SK-N-SH treated with all-trans-retinoic acid at 6 μM for 48 hours (cell line): ENCODE measurements around the gene CCR3.

Experiments
- ATAC-seq: fragments of 200-7000 bp; cut with Tn5 transposase; 3 replicates; pipeline ENCODE4 v1.9.1; 2020; ENCODE audit warnings: mild to moderate bottlenecking, moderate library complexity
- ARNTL ChIP-seq: fragments of 450-650 bp; formaldehyde crosslinking; IDR thresholded peaks from 2 replicates; pipeline ENCODE4 v1.5.0; 2020; ENCODE audit warnings: low read depth, mild to moderate bottlenecking, moderate library complexity, borderline replicate concordance
- BACH2 ChIP-seq: fragments of 250-450 bp; sonication (Bioruptor Pico); IDR thresholded peaks from 2 replicates; pipeline ENCODE4 v1.9.0; 2021; ENCODE audit warnings: mild to moderate bottlenecking, borderline replicate concordance
- CREB5 ChIP-seq: fragments of 250-450 bp; sonication (Bioruptor Pico); IDR thresholded peaks from 2 replicates; pipeline ENCODE4 v1.5.1; 2020; ENCODE audit warnings: low read depth, mild to moderate bottlenecking, moderate library complexity
- CSDC2 ChIP-seq: fragments of 250-450 bp; sonication (Bioruptor Pico); IDR thresholded peaks from 2 replicates; pipeline ENCODE4 v1.5.0; 2020; ENCODE audit warnings: mild to moderate bottlenecking, moderate library complexity
- CSRNP3 ChIP-seq: fragments of 250-450 bp; sonication (Bioruptor Pico); IDR thresholded peaks from 2 replicates; pipeline ENCODE4 v1.5.1; 2021; ENCODE audit warnings: mild to moderate bottlenecking, moderate library complexity
- ESRRG ChIP-seq: fragments of 250-450 bp; sonication (Bioruptor Pico); IDR thresholded peaks from 2 replicates; pipeline ENCODE4 v1.6.1; 2021; ENCODE audit warnings: mild to moderate bottlenecking
- GLIS3 ChIP-seq: fragments of 250-450 bp; sonication (Bioruptor Pico); IDR thresholded peaks from 2 replicates; pipeline ENCODE4 v1.5.0; 2020; ENCODE audit warnings: mild to moderate bottlenecking, moderate library complexity
- OSR1 ChIP-seq: fragments of 250-450 bp; sonication (Bioruptor Pico); IDR thresholded peaks from 2 replicates; pipeline ENCODE4 v1.8.0; 2022; ENCODE audit warnings: moderate library complexity, mild to moderate bottlenecking, inconsistent platforms
- PATZ1 ChIP-seq: fragments of 250-450 bp; sonication (Bioruptor Pico); IDR thresholded peaks from 2 replicates; pipeline ENCODE4 v1.8.0; 2020; ENCODE audit warnings: mild to moderate bottlenecking, moderate library complexity, borderline replicate concordance
- POU6F1 ChIP-seq: fragments of 250-450 bp; sonication (Bioruptor Pico); IDR thresholded peaks from 2 replicates; pipeline ENCODE4 v1.8.0; 2021; ENCODE audit warnings: low read depth, mild to moderate bottlenecking, moderate library complexity, borderline replicate concordance
- PPARA ChIP-seq: fragments of 250-450 bp; sonication (Bioruptor Pico); IDR thresholded peaks from 2 replicates; pipeline ENCODE4 v1.5.0; 2020; ENCODE audit warnings: mild to moderate bottlenecking, borderline replicate concordance
- RARB ChIP-seq: fragments of 250-450 bp; sonication (Bioruptor Pico); IDR thresholded peaks from 2 replicates; pipeline ENCODE4 v1.8.0; 2021; ENCODE audit warnings: mild to moderate bottlenecking, moderate library complexity
- SNAI2 ChIP-seq: fragments of 250-450 bp; sonication (Bioruptor Pico); IDR thresholded peaks from 2 replicates; pipeline ENCODE4 v1.5.0; 2020; ENCODE audit warnings: mild to moderate bottlenecking, moderate library complexity
- TCF4 ChIP-seq: fragments of 250-450 bp; sonication (Bioruptor Pico); IDR thresholded peaks from 2 replicates; pipeline ENCODE4 v1.8.0; 2021; ENCODE audit warnings: mild to moderate bottlenecking, moderate library complexity, borderline replicate concordance
- TOX ChIP-seq: fragments of 250-450 bp; sonication (Bioruptor Pico); IDR thresholded peaks from 2 replicates; pipeline ENCODE4 v1.8.0; 2021; ENCODE audit warnings: mild to moderate bottlenecking, moderate library complexity, borderline replicate concordance
- TSHZ2 ChIP-seq: fragments of 250-450 bp; sonication (Bioruptor Pico); IDR thresholded peaks from 2 replicates; pipeline ENCODE4 v1.5.0; 2020; ENCODE audit warnings: mild to moderate bottlenecking, moderate library complexity
- ZC3H10 ChIP-seq: fragments of 250-450 bp; sonication (Bioruptor Pico); IDR thresholded peaks from 2 replicates; pipeline ENCODE4 v1.5.1; 2021; ENCODE audit warnings: mild to moderate bottlenecking, moderate library complexity
- ZFP3 ChIP-seq: fragments of 250-450 bp; sonication (Bioruptor Pico); IDR thresholded peaks from 2 replicates; pipeline ENCODE4 v1.5.0; 2020; ENCODE audit warnings: mild to moderate bottlenecking, moderate library complexity
- ZFP30 ChIP-seq: fragments of 450-650 bp; formaldehyde crosslinking; IDR thresholded peaks from 2 replicates; pipeline ENCODE4 v1.5.0; 2022; ENCODE audit warnings: mild to moderate bottlenecking, moderate library complexity
- ZNF565 ChIP-seq: fragments of 450-650 bp; formaldehyde crosslinking; conservative IDR thresholded peaks from 2 replicates; pipeline ENCODE4 v1.5.0; 2020; ENCODE audit warnings: low read depth, mild to moderate bottlenecking, moderate library complexity
- ZNF8 ChIP-seq: fragments of 450-650 bp; formaldehyde crosslinking; IDR thresholded peaks from 2 replicates; pipeline ENCODE4 v1.5.0; 2020; ENCODE audit warnings: mild to moderate bottlenecking, moderate library complexity

The CCR3 gene

GRCh38 chr3:46278816-46279672, 36.8 kb downstream of the CCR3 start (continued):
- TF ChIP-seq CREB5 (CRISPR knock-in tag) (no peak), TCF4 (no peak), ZC3H10 (CRISPR knock-in tag) (no peak), OSR1 (no peak), ZFP30 (CRISPR knock-in tag) (no peak)

- TF ChIP-seq ZNF565 (CRISPR knock-in tag) (no peak), PPARA (CRISPR knock-in tag) (no peak), CSDC2 (CRISPR knock-in tag) (no peak), CSRNP3 (CRISPR knock-in tag) (no peak), ZFP3 (CRISPR knock-in tag) (no peak), POU6F1 (CRISPR knock-in tag) (no peak), ZNF8 (CRISPR knock-in tag) (no peak)
- no peak for ATAC-seq
Observed at GRCh38 chr3:46280105-46280797, 38.0 kb downstream of the CCR3 start.

- TF ChIP-seq CSRNP3 (CRISPR knock-in tag) (no peak), BACH2 (CRISPR knock-in tag) (no peak), POU6F1 (CRISPR knock-in tag) (no peak), GLIS3 (CRISPR knock-in tag) (no peak), RARB (CRISPR knock-in tag) (no peak), TCF4 (no peak), ZFP3 (CRISPR knock-in tag) (no peak), ZFP30 (CRISPR knock-in tag) (no peak), PPARA (CRISPR knock-in tag) (no peak), ZNF8 (CRISPR knock-in tag) (no peak), TOX (CRISPR knock-in tag) (no peak), ESRRG (no peak), SNAI2 (CRISPR knock-in tag) (no peak), ZC3H10 (CRISPR knock-in tag) (no peak), ARNTL (CRISPR knock-in tag) (no peak)
- no peak for ATAC-seq
Observed at GRCh38 chr3:46281551-46281950, 39.3 kb downstream of the CCR3 start.

GRCh38 chr3:46282041-46282440, 39.8 kb downstream of the CCR3 start:
- no peak for ATAC-seq
- TF ChIP-seq TCF4 = no peak
- no peak for TF ChIP-seq PATZ1 (CRISPR knock-in tag)
- no peak for TF ChIP-seq ZFP30 (CRISPR knock-in tag)
- no peak for TF ChIP-seq CSDC2 (CRISPR knock-in tag)
- TF ChIP-seq TSHZ2 = no peak
- TF ChIP-seq ZFP3 (CRISPR knock-in tag) = no peak
